Gastrocnemius medialis (tissue), 4 donors: ENCODE measurements around the gene HK3.

Experiments used
- POLR2A ChIP-seq, 2 donors: fragments of 450-650 bp; IDR thresholded peaks; one replicate each; pipeline ENCODE4 v1.6.1; 2017; ENCODE audit warnings: antibody characterized with exemption in 2 of 2, mild to moderate bottlenecking in 2 of 2, moderate library complexity in 2 of 2
- TF ChIP-seq, protein P1 (sequence below), 5 experiments: fragments of 450-650 bp in 3 of 5; fragments of 200-600 bp in 2 of 5; sonication (generic) in 2 of 5; IDR thresholded peaks in 4 of 5; conservative IDR thresholded peaks in 1 of 5; 1 replicate in 4 of 5; 2 replicates in 1 of 5; pipeline ENCODE4 v1.5.1; 2016 to 2019; ENCODE audit warnings: antibody characterized with exemption in 5 of 5, mild to moderate bottlenecking in 3 of 5, moderate library complexity in 3 of 5

DNA sequence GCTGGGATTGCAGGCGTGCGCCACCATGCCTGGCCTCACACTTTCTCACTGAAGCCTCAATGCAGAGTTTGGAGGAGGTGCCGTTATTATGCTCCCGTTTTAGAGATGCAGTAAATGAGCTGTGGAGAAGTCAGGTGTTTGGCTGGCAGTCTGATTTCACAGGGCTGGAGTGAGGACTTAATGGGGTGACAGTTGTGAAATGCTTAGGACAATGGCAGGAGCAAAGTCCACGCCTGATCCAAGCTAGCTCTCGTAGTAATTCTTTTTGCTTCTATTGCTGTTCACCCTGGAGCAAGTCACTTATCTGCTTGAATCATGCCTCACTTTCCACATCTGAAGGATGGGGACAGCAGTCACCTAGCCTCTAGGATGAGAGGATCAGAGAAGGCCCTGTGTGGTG, 67.0 kb downstream of the HK3 start:
- no peak for TF ChIP-seq POLR2A (IDR thresholded peaks at IDR 0.05)
- TF ChIP-seq, protein P1, sequence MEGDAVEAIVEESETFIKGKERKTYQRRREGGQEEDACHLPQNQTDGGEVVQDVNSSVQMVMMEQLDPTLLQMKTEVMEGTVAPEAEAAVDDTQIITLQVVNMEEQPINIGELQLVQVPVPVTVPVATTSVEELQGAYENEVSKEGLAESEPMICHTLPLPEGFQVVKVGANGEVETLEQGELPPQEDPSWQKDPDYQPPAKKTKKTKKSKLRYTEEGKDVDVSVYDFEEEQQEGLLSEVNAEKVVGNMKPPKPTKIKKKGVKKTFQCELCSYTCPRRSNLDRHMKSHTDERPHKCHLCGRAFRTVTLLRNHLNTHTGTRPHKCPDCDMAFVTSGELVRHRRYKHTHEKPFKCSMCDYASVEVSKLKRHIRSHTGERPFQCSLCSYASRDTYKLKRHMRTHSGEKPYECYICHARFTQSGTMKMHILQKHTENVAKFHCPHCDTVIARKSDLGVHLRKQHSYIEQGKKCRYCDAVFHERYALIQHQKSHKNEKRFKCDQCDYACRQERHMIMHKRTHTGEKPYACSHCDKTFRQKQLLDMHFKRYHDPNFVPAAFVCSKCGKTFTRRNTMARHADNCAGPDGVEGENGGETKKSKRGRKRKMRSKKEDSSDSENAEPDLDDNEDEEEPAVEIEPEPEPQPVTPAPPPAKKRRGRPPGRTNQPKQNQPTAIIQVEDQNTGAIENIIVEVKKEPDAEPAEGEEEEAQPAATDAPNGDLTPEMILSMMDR (IDR thresholded peaks at IDR 0.05 in 4 of 5, conservative IDR thresholded peaks at IDR 0.05 in 1 of 5): no peak
